Kidney epithelial cell (primary cell): ENCODE measurements around the gene TMEM151A. TPM values are rescaled to one million over a fixed set of nuclear protein-coding genes. Genes with fewer than 3 reads are reported as not detected.
A peak's percentile ranks its signal among the peaks of the same experiment; 100 is the strongest.

Source experiments
- DNase-seq: peaks from one replicate; pipeline ENCODE4 v3.0.0-alpha.2; 2010; ENCODE audit warnings: low read depth
- H3K27me3 ChIP-seq: 2 replicates; pipeline ENCODE4 v1.6.0; 2011; ENCODE audit warnings: low read length; ENCODE audit not compliant: control insufficient read depth, insufficient read depth
- H3K36me3 ChIP-seq: 2 replicates; pipeline ENCODE4 v1.5.1; 2011; ENCODE audit warnings: low read length; ENCODE audit not compliant: control insufficient read depth, insufficient read depth
- H3K4me3 ChIP-seq: 2 replicates; pipeline ENCODE4 v1.5.1; 2011; ENCODE audit warnings: low read depth, mild to moderate bottlenecking, control low read depth, low read length
- total RNA-seq: library from RNA; depleted of rRNA; stranded (reverse); fragments of >200 nt; gene quantifications from 2 replicates; pipeline ENCODE4 v1.2.3, GENCODE V29; 2015
- TF ChIP-seq, protein P1 (sequence below): IDR thresholded peaks from 2 replicates; pipeline ENCODE4 v1.5.1; 2011; ENCODE audit warnings: mild to moderate bottlenecking, moderate library complexity, low read length, control low read depth, inconsistent platforms; ENCODE audit not compliant: insufficient read depth, poor library complexity, severe bottlenecking

TMEM151A gene
- total RNA-seq, 1 donor from 2014 or later: 0.08 TPM

DNA sequence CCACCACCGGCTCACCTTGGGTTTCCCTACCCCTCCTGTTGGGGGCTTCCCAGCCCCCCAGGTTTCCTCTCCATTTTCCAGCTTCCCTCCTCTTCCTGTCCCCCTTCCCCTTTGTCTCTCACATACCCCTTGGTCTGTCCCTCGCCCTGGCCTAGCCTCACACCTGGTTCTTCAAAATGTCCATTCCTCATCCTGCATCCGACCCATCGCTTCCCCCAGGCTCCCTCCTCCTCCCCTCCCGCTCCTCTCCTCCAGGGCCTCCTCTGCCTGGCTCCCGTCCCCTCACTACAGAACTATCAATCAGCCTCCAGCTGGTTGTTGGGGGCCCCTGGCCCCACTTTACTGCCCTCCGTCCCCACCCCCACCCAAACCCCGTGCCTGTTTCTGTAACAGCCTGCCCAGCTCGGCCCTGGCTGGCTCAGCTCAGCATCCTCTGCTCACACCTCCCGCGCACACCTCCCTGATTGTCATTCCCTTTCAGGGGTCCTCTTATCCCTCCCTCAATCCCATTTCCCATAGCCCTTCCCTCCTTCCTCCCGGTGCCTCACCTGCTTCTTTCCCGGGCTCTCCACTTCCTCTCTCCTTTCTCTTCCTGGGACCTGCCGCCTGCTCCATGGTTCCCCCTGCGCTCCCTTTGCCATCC, 12.5 kb upstream of the TMEM151A start:
- Histone ChIP-seq H3K27me3 (peaks cover 12% of the 10 kb centered on the region), H3K4me3 (no peak overlapping the region), H3K36me3 (peaks cover under 1% of the 10 kb centered on the region)
- TF ChIP-seq, protein P1, sequence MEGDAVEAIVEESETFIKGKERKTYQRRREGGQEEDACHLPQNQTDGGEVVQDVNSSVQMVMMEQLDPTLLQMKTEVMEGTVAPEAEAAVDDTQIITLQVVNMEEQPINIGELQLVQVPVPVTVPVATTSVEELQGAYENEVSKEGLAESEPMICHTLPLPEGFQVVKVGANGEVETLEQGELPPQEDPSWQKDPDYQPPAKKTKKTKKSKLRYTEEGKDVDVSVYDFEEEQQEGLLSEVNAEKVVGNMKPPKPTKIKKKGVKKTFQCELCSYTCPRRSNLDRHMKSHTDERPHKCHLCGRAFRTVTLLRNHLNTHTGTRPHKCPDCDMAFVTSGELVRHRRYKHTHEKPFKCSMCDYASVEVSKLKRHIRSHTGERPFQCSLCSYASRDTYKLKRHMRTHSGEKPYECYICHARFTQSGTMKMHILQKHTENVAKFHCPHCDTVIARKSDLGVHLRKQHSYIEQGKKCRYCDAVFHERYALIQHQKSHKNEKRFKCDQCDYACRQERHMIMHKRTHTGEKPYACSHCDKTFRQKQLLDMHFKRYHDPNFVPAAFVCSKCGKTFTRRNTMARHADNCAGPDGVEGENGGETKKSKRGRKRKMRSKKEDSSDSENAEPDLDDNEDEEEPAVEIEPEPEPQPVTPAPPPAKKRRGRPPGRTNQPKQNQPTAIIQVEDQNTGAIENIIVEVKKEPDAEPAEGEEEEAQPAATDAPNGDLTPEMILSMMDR: no peak
- DNase-seq: no peak

DNA sequence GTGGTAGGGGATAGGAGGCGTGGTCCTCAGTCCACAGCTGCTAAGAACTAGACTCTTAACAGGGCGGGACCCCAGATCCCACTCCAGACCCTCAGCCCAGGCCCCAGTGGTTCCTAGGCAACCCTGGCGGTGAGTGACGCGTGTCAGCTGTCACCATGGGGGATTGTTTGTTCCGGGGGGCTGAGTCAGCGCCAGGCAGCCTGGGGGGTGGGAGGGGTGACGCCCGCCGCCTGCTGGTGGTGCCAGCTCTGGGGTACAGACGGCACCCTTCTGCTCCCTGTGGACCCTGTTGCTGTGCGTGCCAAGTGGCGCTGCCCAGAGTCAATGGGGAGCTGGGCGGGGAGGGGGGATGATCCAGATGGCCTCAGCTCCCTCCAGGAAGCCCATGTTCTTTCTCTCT, 11.3 kb upstream of the TMEM151A start:
- TF ChIP-seq, protein P1: no peak
- no peak overlapping the region for H3K4me3 ChIP-seq
- H3K27me3 ChIP-seq: peaks cover 12% of the 10 kb centered on the region
- no peaks in the 10 kb centered on the region for H3K36me3 ChIP-seq
- no peak for DNase-seq

GRCh38 chr11:66281001-66281400, 10.7 kb upstream of the TMEM151A start:
- TF ChIP-seq, protein P1: no peak
- H3K27me3 ChIP-seq: peaks cover 12% of the 10 kb centered on the region
- no peak for DNase-seq

DNA sequence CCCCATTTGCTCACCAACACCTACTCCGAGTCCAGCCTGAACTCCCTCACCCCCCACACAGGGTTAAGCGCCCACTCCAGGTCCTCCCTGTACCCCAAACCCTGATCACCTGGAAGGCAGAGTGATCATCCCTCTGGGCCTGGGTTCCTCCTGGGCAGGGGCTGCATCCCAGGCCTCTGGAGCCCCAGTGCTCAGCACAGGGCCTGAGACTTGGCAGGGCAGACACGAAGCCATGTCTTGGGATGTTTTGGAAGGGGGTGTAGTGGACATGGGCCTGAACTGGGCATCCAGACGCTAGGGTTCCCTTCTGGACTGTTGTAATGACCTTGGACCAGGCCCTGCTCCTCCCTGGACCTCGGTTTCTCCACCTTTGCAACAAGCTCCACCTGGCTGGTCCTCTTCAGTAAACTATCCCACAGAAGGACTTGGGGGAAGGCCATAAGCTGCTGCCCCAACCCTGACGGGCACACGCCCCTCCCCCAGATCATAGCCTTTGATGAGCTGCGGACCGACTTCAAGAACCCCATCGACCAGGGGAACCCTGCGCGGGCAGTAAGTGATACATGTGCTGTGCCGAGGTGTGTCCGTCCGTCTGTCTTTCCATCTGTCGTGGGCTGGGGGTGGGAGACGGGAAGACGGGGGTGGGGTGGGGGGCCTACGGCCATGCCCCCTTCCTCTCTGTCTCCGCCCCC, 9.8 kb upstream of the TMEM151A start:
- H3K27me3 ChIP-seq: peaks cover 12% of the 10 kb centered on the region
- no peaks in the 10 kb centered on the region for H3K36me3 ChIP-seq
- TF ChIP-seq, protein P1: no peak
- DNase-seq: no peak
- H3K4me3 ChIP-seq: no peak overlapping the region

More at GRCh38 chr11:66281001-66281400, 10.7 kb upstream of the TMEM151A start:
- no peaks in the 10 kb centered on the region for H3K36me3 ChIP-seq
- H3K4me3 ChIP-seq: no peak overlapping the region

GRCh38 chr11:66282468-66283455, 8.9 kb upstream of the TMEM151A start:
- peak; percentile 77 for DNase-seq
- H3K4me3 ChIP-seq: no peak overlapping the region
- TF ChIP-seq, protein P1: peak; percentile 95
- peaks cover 12% of the 10 kb centered on the region for H3K27me3 ChIP-seq
- no peaks in the 10 kb centered on the region for H3K36me3 ChIP-seq
